Measurements from ENCODE around the gene EPHB1. TPM values are rescaled to one million over a fixed set of nuclear protein-coding genes. Genes with fewer than 3 reads are reported as not detected.

EPHB1 gene
- total and polyA plus RNA-seq, 2 of the 13 experiments (the other 11 are each of a cell fraction or from before 2014, with no cell fraction given) = 0.07 to 0.21 TPM

DNA sequence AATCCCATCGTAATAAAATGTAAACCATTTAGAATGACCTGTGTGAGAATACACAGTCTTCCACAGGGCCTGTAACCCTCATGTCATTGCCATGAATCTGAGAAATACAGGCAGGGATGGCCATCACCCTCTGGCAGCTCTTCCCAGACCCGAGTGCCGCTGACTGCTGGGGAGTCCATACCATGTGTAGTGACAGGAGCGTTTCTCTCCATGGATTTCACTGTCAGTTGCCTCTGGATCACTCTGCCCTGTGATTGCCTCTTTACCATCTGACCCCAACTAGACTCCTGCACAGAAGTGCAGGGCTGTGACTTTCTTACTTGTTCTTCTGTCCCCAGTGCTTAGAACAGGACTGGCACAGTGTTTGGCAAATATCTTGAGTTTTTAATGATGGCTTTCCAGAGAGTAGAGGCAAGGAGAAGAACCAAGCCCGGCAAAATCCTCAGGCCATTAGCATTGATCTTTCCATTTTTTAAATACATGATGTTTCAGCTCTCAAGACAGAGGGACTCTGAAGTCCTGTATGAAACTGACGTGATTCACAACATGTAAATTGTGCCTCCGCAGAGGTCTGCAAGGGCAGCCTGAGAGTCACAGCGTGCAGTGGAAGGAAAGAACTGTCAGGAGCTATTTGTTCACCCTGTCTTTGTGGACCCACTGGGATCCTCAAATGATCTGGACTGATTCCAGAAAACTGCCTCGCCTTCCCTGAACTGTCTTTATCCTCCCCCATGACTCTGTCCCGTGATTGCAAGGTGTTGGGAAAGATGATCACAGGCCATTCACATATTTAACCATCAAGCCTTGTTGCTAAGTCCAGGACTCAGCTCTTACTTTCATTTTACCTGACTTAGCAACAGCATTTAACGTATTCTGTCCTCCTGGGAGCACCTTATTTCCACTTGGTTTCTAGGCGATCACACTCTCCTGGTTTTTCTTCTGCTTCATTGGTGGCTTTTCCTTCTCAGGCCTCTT, 354.9 kb downstream of the EPHB1 start:
- H3K9me3 ChIP-seq (ENCODE audit: low read length) = no peaks in the 10 kb centered on the region
- no peak overlapping the region for H3K9ac ChIP-seq (ENCODE audit: insufficient read depth, low read depth, low read length)
- no peak overlapping the region for H3K4me2 ChIP-seq (ENCODE audit: low read depth, low read length)
- no peak overlapping the region for H2AFZ ChIP-seq (ENCODE audit: low read length)
- no peak for FAIRE-seq
- no peak overlapping the region for H3K4me3 ChIP-seq (replicated peaks in 1 of 3; ENCODE audit: insufficient read depth in 1 of 3, low read depth in 2 of 3, low read length in 3 of 3)
- ChIA-PET POLR2A (no interaction called here), CTCF (ENCODE audit: low intra/inter-chr PET ratio, low total read pairs) (no interaction called here)
- no peak for TF ChIP-seq KMT2A (CRISPR knock-in tag; IDR thresholded peaks at IDR 0.05)
- TF ChIP-seq, protein P1, sequence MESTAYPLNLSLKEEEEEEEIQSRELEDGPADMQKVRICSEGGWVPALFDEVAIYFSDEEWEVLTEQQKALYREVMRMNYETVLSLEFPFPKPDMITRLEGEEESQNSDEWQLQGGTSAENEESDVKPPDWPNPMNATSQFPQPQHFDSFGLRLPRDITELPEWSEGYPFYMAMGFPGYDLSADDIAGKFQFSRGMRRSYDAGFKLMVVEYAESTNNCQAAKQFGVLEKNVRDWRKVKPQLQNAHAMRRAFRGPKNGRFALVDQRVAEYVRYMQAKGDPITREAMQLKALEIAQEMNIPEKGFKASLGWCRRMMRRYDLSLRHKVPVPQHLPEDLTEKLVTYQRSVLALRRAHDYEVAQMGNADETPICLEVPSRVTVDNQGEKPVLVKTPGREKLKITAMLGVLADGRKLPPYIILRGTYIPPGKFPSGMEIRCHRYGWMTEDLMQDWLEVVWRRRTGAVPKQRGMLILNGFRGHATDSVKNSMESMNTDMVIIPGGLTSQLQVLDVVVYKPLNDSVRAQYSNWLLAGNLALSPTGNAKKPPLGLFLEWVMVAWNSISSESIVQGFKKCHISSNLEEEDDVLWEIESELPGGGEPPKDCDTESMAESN (CRISPR knock-in tag; conservative IDR thresholded peaks at IDR 0.05) = no peak
- in situ Hi-C loops (cut with HindIII; ENCODE audit: extremely low pct_ligation_motif_present, low pct_unique_long_range_greater_than_20kb) (no loop called here), intact Hi-C loops (cut with micrococcal nuclease; ENCODE audit: unreplicated experiment) (no loop called here)
- BruUV-seq (replicated peaks) = no TSS peak
- ATAC-seq = no peak
- no peaks in the 10 kb centered on the region for H3K27me3 ChIP-seq (ENCODE audit: control insufficient read depth in 1 of 2, insufficient read depth in 2 of 2, low read length in 2 of 2)
- under 1% methylated on average over 11 of the region's 12 CpGs for WGBS (ENCODE audit: low lambda C conversion rate)
- H3K27ac ChIP-seq (ENCODE audit: extremely low read length, insufficient read depth, low read length) = no peak overlapping the region
- no peaks in the 10 kb centered on the region for H4K20me1 ChIP-seq (ENCODE audit: insufficient read depth, low read length)
- no peaks in the 10 kb centered on the region for H3K36me3 ChIP-seq (replicated peaks in 1 of 2; ENCODE audit: control insufficient read depth in 1 of 2, insufficient read depth in 2 of 2, low read length in 2 of 2)
- H3K79me2 ChIP-seq (ENCODE audit: insufficient read depth, low read length) = no peaks in the 10 kb centered on the region
- H3K4me1 ChIP-seq (ENCODE audit: insufficient read depth, low read length) = no peaks in the 10 kb centered on the region
- DNase-seq (ENCODE audit: low spot score) = no peak

DNA sequence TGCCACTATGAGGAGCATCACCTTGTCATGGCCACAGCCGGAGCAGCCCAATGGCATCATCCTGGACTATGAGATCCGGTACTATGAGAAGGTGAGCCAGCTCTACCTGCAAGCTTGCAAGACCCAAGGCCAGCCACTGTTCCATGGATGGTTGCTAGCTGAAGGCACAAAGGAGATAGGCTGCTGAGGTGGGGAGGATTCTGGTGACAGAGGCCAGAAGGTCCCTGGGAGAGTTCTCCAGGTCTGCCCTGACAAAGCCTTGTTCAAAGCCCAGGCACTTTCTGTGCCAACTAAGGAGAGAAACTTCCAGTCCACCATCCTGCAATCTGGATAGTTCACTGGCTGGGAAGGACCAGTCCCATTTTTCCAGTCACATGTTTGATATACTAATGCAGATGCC, 359.1 kb downstream of the EPHB1 start:
- in situ Hi-C loops (cut with HindIII; ENCODE audit: extremely low pct_ligation_motif_present, low pct_unique_long_range_greater_than_20kb) = no loop called here

More for the DNA sequence above, 359.1 kb downstream of the EPHB1 start:
- H3K79me2 ChIP-seq (ENCODE audit: insufficient read depth, low read length) = no peaks in the 10 kb centered on the region
- H3K9ac ChIP-seq (ENCODE audit: insufficient read depth, low read depth, low read length) = no peak overlapping the region
- no peak for ATAC-seq
- no peak for DNase-seq (ENCODE audit: low spot score)
- BruUV-seq (replicated peaks) = no TSS peak
- no peak for FAIRE-seq
- H3K4me1 ChIP-seq (ENCODE audit: insufficient read depth, low read length) = no peaks in the 10 kb centered on the region
- no peaks in the 10 kb centered on the region for H3K36me3 ChIP-seq (replicated peaks in 1 of 2; ENCODE audit: control insufficient read depth in 1 of 2, insufficient read depth in 2 of 2, low read length in 2 of 2)
- ChIA-PET POLR2A (no interaction called here), CTCF (ENCODE audit: low intra/inter-chr PET ratio, low total read pairs) (no interaction called here)
- no peak overlapping the region for H3K27ac ChIP-seq (ENCODE audit: extremely low read length, insufficient read depth, low read length)
- H4K20me1 ChIP-seq (ENCODE audit: insufficient read depth, low read length) = no peaks in the 10 kb centered on the region
- no peaks in the 10 kb centered on the region for H3K27me3 ChIP-seq (ENCODE audit: control insufficient read depth in 1 of 2, insufficient read depth in 2 of 2, low read length in 2 of 2)
- no peak overlapping the region for H3K4me2 ChIP-seq (ENCODE audit: low read depth, low read length)
- intact Hi-C loops (cut with micrococcal nuclease; ENCODE audit: unreplicated experiment) = no loop called here
- H3K9me3 ChIP-seq (ENCODE audit: low read length) = no peaks in the 10 kb centered on the region
- TF ChIP-seq ZNF879 (CRISPR knock-in tag; IDR thresholded peaks at IDR 0.05) = no peak
- TF ChIP-seq REPIN1 (CRISPR knock-in tag; IDR thresholded peaks at IDR 0.05; ENCODE audit: borderline replicate concordance, low read depth) = no peak
- no peak for TF ChIP-seq ZNF331 (CRISPR knock-in tag; IDR thresholded peaks at IDR 0.05)
- WGBS (ENCODE audit: low lambda C conversion rate) = 0% methylated on average over 2 of the region's 2 CpGs
- no peak overlapping the region for H2AFZ ChIP-seq (ENCODE audit: low read length)
- H3K4me3 ChIP-seq (replicated peaks in 1 of 3; ENCODE audit: insufficient read depth in 1 of 3, low read depth in 2 of 3, low read length in 3 of 3) = no peak overlapping the region
